Upper lobe of left lung (tissue), 6 donors: ENCODE data around the gene FHOD3. TPM values are rescaled to one million over a fixed set of nuclear protein-coding genes. Genes with fewer than 3 reads are reported as not detected.

ENCODE experiments used
- ATAC-seq, 2 donors: fragments of 200-7000 bp; cut with Tn5 transposase; one replicate each; pipeline ENCODE4 v1.9.1; 2022; ENCODE audit warnings: mild to moderate bottlenecking in 2 of 2, moderate library complexity in 2 of 2; ENCODE audit not compliant: low FRiP score in 2 of 2
- DNase-seq, 2 donors: peaks; one replicate each; pipeline ENCODE4 v3.0.0-alpha.2; 2019 to 2020
- H3K27ac ChIP-seq, 4 donors: fragments of 200-600 bp; sonication (generic); one replicate each; pipeline ENCODE4 v1.5.1; 2016 to 2019
- H3K27me3 ChIP-seq, 4 donors: fragments of 200-600 bp; sonication (generic); one replicate each; pipeline ENCODE4 v1.5.1; 2017 to 2019
- H3K36me3 ChIP-seq, 4 donors: fragments of 200-600 bp; sonication (generic); one replicate each; pipeline ENCODE4 v1.5.1; 2016 to 2019
- H3K4me1 ChIP-seq, 4 donors: fragments of 200-600 bp; sonication (generic); one replicate each; pipeline ENCODE4 v1.5.1; 2018 to 2019
- H3K4me3 ChIP-seq, 4 donors: fragments of 200-600 bp; sonication (generic); one replicate each; pipeline ENCODE4 v1.5.1; 2017 to 2019; ENCODE audit warnings: mild to moderate bottlenecking in 2 of 4, moderate library complexity in 1 of 4
- H3K9me3 ChIP-seq, 4 donors: fragments of 200-600 bp; sonication (generic); one replicate each; pipeline ENCODE4 v1.5.1; 2018 to 2019
- EP300 ChIP-seq, 4 donors: sonication (generic); formaldehyde crosslinking; IDR thresholded peaks; one replicate each; pipeline ENCODE4 v1.5.1; 2017; ENCODE audit warnings: antibody characterized with exemption in 4 of 4, control low read depth in 2 of 4
- POLR2A ChIP-seq, 4 donors: fragments of 450-650 bp; IDR thresholded peaks; one replicate each; pipeline ENCODE4 v1.5.1; 2016 to 2017; ENCODE audit warnings: antibody characterized with exemption in 4 of 4, mild to moderate bottlenecking in 2 of 4
- POLR2AphosphoS5 ChIP-seq, 2 donors: sonication (generic); formaldehyde crosslinking; IDR thresholded peaks; one replicate each; pipeline ENCODE4 v1.5.1; 2017; ENCODE audit warnings: antibody characterized with exemption in 2 of 2
- WGBS, 2 donors: methylation state at CpG; one replicate each; pipeline ENCODE4 v1.1.5; 2017 to 2018; 5-methylcytosine and 5-hydroxymethylcytosine counted together
- total RNA-seq, 6 donors: library from RNA; depleted of rRNA in 4 of 6; stranded (reverse); fragments of >200 nt in 4 of 6; gene quantifications; one replicate each; pipeline versions ENCODE4 v1.1.0 to v1.2.1, GENCODE V29; 2016 to 2021
- TF ChIP-seq, protein P1 (sequence below), 6 experiments: fragments of 450-650 bp in 4 of 6; fragments of 200-600 bp in 2 of 6; sonication (generic) in 2 of 6; IDR thresholded peaks; one replicate each; pipeline ENCODE4 v1.5.1; 2016 to 2019; ENCODE audit warnings: antibody characterized with exemption in 6 of 6
- donor health status: DM: no; HTN: no; CAD: no; lungs with moderate emphysema.
- donor health status: DM: no; HTN: yes; CAD: no; lungs with severe emphysema.

The FHOD3 gene
- total RNA-seq, 6 donors from 2014 or later = 0.40 to 4.8 (median 2.8) TPM

DNA sequence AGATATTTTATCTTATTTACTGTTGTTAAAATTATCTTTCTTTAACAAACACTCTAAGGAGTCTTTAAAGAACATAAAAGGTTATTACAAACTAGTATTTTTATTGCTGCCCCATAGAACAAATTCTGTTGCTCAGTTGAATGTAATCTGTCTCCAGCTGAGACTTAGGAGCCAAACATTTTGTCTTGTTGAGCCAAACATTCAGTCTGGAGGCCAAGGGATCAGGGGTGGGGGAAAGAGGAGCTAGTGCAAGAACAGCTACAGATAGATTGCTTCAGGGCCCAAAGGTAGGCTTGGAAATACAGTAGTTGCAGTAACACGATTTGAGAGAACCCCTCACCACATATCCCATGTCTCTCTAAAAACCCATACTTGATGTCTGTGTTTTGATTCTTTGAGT, 480.1 kb downstream of the FHOD3 start:
- no peak overlapping the region for H3K4me3 ChIP-seq

DNA sequence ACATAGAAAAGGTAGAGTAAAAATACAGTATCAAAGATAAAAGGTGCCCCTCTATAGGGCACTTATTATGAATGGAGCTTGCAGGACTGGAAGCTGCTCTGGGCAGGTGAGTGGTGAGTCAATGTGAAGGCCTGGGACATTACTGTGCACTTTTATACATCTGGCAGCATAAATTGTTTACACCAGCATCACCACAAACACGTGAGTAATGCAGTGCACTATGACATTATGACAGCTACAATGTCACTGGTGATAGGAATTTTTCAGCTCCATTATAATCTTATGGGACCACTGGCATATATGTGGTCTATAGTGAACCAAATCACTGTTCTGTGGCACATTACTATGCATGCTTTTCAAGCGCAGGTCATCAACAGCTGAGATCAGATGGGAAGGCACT, 483.2 kb downstream of the FHOD3 start:
- no peaks in the 10 kb centered on the region for H3K4me1 ChIP-seq
- TF ChIP-seq, protein P1, sequence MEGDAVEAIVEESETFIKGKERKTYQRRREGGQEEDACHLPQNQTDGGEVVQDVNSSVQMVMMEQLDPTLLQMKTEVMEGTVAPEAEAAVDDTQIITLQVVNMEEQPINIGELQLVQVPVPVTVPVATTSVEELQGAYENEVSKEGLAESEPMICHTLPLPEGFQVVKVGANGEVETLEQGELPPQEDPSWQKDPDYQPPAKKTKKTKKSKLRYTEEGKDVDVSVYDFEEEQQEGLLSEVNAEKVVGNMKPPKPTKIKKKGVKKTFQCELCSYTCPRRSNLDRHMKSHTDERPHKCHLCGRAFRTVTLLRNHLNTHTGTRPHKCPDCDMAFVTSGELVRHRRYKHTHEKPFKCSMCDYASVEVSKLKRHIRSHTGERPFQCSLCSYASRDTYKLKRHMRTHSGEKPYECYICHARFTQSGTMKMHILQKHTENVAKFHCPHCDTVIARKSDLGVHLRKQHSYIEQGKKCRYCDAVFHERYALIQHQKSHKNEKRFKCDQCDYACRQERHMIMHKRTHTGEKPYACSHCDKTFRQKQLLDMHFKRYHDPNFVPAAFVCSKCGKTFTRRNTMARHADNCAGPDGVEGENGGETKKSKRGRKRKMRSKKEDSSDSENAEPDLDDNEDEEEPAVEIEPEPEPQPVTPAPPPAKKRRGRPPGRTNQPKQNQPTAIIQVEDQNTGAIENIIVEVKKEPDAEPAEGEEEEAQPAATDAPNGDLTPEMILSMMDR (IDR thresholded peaks at IDR 0.05) = no peak
- TF ChIP-seq EP300 (IDR thresholded peaks at IDR 0.05) = no peak
- TF ChIP-seq POLR2A (IDR thresholded peaks at IDR 0.05) = no peak
- TF ChIP-seq POLR2AphosphoS5 (IDR thresholded peaks at IDR 0.05) = no peak

More for the DNA sequence above, 480.1 kb downstream of the FHOD3 start:
- Histone ChIP-seq H3K27ac (no peak overlapping the region), H3K4me1 (no peaks in the 10 kb centered on the region), H3K36me3 (peaks cover 0 to 6% (median 0%) of the 10 kb centered on the region in 4 donors), H3K27me3 (no peaks in the 10 kb centered on the region), H3K9me3 (no peaks in the 10 kb centered on the region)
- ATAC-seq (no peak), DNase-seq (no peak)
- WGBS, 2 donors = 85 to 100% methylated on average over 1 of the region's 1 CpG
- TF ChIP-seq EP300 (IDR thresholded peaks at IDR 0.05) (no peak), POLR2A (IDR thresholded peaks at IDR 0.05) (no peak), POLR2AphosphoS5 (IDR thresholded peaks at IDR 0.05) (no peak)
- TF ChIP-seq, protein P1 (IDR thresholded peaks at IDR 0.05) = no peak

GRCh38 chr18:36782710-36783109, 485.2 kb downstream of the FHOD3 start:
- H3K9me3 ChIP-seq = no peaks in the 10 kb centered on the region
- ATAC-seq = no peak
- 91 to 93% methylated on average over 9 of the region's 9 CpGs for WGBS, 2 donors
- no peaks in the 10 kb centered on the region for H3K27me3 ChIP-seq
- peaks cover 0 to 6% (median 0%) of the 10 kb centered on the region in 4 donors for H3K36me3 ChIP-seq
- TF ChIP-seq POLR2A (IDR thresholded peaks at IDR 0.05) (no peak), POLR2AphosphoS5 (IDR thresholded peaks at IDR 0.05) (no peak), EP300 (IDR thresholded peaks at IDR 0.05) (no peak)
- TF ChIP-seq, protein P1 (IDR thresholded peaks at IDR 0.05) = no peak
- no peak for DNase-seq
- no peak overlapping the region for H3K4me3 ChIP-seq
- H3K27ac ChIP-seq = no peak overlapping the region
- H3K4me1 ChIP-seq = peaks cover 0 to 14% (median 4%) of the 10 kb centered on the region in 4 donors

More for the DNA sequence above, 483.2 kb downstream of the FHOD3 start:
- ATAC-seq = no peak
- DNase-seq = no peak
- no peak overlapping the region for H3K4me3 ChIP-seq
- H3K9me3 ChIP-seq = no peaks in the 10 kb centered on the region
- no peak overlapping the region for H3K27ac ChIP-seq
- WGBS, 2 donors = 85 to 89% methylated on average over 1 to 2 of the region's 2 CpGs
- no peaks in the 10 kb centered on the region for H3K27me3 ChIP-seq
- peaks cover 0 to 6% (median 0%) of the 10 kb centered on the region in 4 donors for H3K36me3 ChIP-seq

GRCh38 chr18:36783792-36784191, 486.3 kb downstream of the FHOD3 start:
- no peak for TF ChIP-seq POLR2AphosphoS5 (IDR thresholded peaks at IDR 0.05)
- no peak for TF ChIP-seq POLR2A (IDR thresholded peaks at IDR 0.05)
- TF ChIP-seq, protein P1 (IDR thresholded peaks at IDR 0.05) = no peak
- no peak for TF ChIP-seq EP300 (IDR thresholded peaks at IDR 0.05)
- Histone ChIP-seq H3K9me3 (no peaks in the 10 kb centered on the region), H3K27me3 (no peaks in the 10 kb centered on the region), H3K27ac (no peak overlapping the region), H3K36me3 (peaks cover 0 to 6% (median 0%) of the 10 kb centered on the region in 4 donors), H3K4me3 (no peak overlapping the region), H3K4me1 (peaks cover 0 to 14% (median 4%) of the 10 kb centered on the region in 4 donors)
- ATAC-seq = no peak
- DNase-seq = no peak
- WGBS, 2 donors = 94 to 97% methylated on average over 5 of the region's 5 CpGs

GRCh38 chr18:36786686-36787085, 489.2 kb downstream of the FHOD3 start:
- ATAC-seq (peak; percentile 78 to 80), DNase-seq (peak in 1 of 2 donors; percentile 63)
- no peaks in the 10 kb centered on the region for H3K9me3 ChIP-seq
- peaks cover 0 to 23% (median 4%) of the 10 kb centered on the region in 4 donors for H3K36me3 ChIP-seq
- TF ChIP-seq EP300 (IDR thresholded peaks at IDR 0.05) = peak in 1 of 4 donors; percentile 34
- TF ChIP-seq POLR2A (IDR thresholded peaks at IDR 0.05) = no peak
- peak; percentile 53 to 67 for TF ChIP-seq POLR2AphosphoS5 (IDR thresholded peaks at IDR 0.05)
- peak overlapping the region in 3 of 4 donors; percentile 37 to 66 (median 44) for H3K27ac ChIP-seq
- H3K4me3 ChIP-seq = no peak overlapping the region
- peaks cover 0 to 14% (median 4%) of the 10 kb centered on the region in 4 donors for H3K4me1 ChIP-seq
- 66 to 69% methylated on average over 3 to 4 of the region's 4 CpGs for WGBS, 2 donors
- H3K27me3 ChIP-seq = no peaks in the 10 kb centered on the region
